GM23338 (cell line): ENCODE measurements around the gene AK9. TPM values are rescaled to one million over a fixed set of nuclear protein-coding genes. Genes with fewer than 3 reads are reported as not detected.

Source experiments
- ATAC-seq: fragments of 200-7000 bp; cut with Tn5 transposase; 3 replicates; pipeline ENCODE4 v1.9.1; 2020
- DNase-seq: peaks from one replicate; pipeline ENCODE4 v3.0.0-alpha.2; 2015; ENCODE audit warnings: low spot score
- H2AFZ ChIP-seq: fragments of 200-600 bp; sonication (generic); 2 replicates; pipeline ENCODE4 v1.8.0; 2016; ENCODE audit warnings: antibody characterized with exemption, mild to moderate bottlenecking, moderate library complexity
- H3F3A ChIP-seq: fragments of 200-600 bp; sonication (generic); replicated peaks from 2 replicates; pipeline ENCODE4 v1.8.0; 2017; ENCODE audit warnings: antibody characterized with exemption, mixed run types, low read depth
- H3K27ac ChIP-seq: fragments of 200-600 bp; sonication (generic); 2 replicates; pipeline ENCODE4 v1.6.1; 2016; ENCODE audit warnings: low read depth
- H3K27me3 ChIP-seq: fragments of 200-600 bp; sonication (generic); 2 replicates; pipeline ENCODE4 v1.8.0; 2016; ENCODE audit warnings: mild to moderate bottlenecking, mixed run types, moderate library complexity; ENCODE audit not compliant: insufficient read depth
- H3K36me3 ChIP-seq: fragments of 200-600 bp; sonication (generic); 2 replicates; pipeline ENCODE4 v1.8.0; 2016; ENCODE audit warnings: mild to moderate bottlenecking; ENCODE audit not compliant: insufficient read depth
- H3K4me1 ChIP-seq: fragments of 200-600 bp; sonication (generic); 2 replicates; pipeline ENCODE4 v1.8.0; 2016; ENCODE audit warnings: mild to moderate bottlenecking, moderate library complexity; ENCODE audit not compliant: insufficient read depth
- H3K4me2 ChIP-seq: fragments of 200-600 bp; sonication (generic); 2 replicates; pipeline ENCODE4 v1.7.1; 2017; ENCODE audit warnings: mixed run types
- H3K4me3 ChIP-seq: fragments of 200-600 bp; sonication (generic); 2 replicates; pipeline ENCODE4 v1.6.1; 2016; ENCODE audit warnings: mixed run types
- H3K79me2 ChIP-seq: fragments of 200-600 bp; sonication (generic); replicated peaks from 2 replicates; pipeline ENCODE4 v1.8.0; 2017; ENCODE audit warnings: mild to moderate bottlenecking; ENCODE audit not compliant: insufficient read depth
- H3K9me2 ChIP-seq: fragments of 200-600 bp; sonication (generic); 2 replicates; pipeline ENCODE4 v1.8.0; 2017; ENCODE audit not compliant: insufficient read depth
- H4K20me1 ChIP-seq: fragments of 200-600 bp; sonication (generic); replicated peaks from 2 replicates; pipeline ENCODE4 v1.8.0; 2017; ENCODE audit warnings: mild to moderate bottlenecking; ENCODE audit not compliant: insufficient read depth
- H3K27ac Mint-ChIP-seq: 2 replicates; pipeline ENCODE4 v1.8.0; 2020; ENCODE audit warnings: inconsistent platforms, mild to moderate bottlenecking, moderate library complexity, mixed read lengths
- H3K27me3 Mint-ChIP-seq: 3 replicates; pipeline ENCODE4 v1.8.0; 2022; ENCODE audit warnings: low read depth, mild to moderate bottlenecking, moderate library complexity, mixed read lengths, inconsistent platforms; ENCODE audit not compliant: insufficient read depth, poor library complexity
- H3K36me3 Mint-ChIP-seq: 3 replicates; pipeline ENCODE4 v1.8.0; 2021; ENCODE audit warnings: low read depth, mild to moderate bottlenecking, inconsistent platforms, moderate library complexity, mixed read lengths
- H3K4me1 Mint-ChIP-seq: 3 replicates; pipeline ENCODE4 v1.8.0; 2020; ENCODE audit warnings: mild to moderate bottlenecking, inconsistent platforms, mixed read lengths
- H3K4me3 Mint-ChIP-seq: 3 replicates; pipeline ENCODE4 v1.8.0; 2021; ENCODE audit warnings: moderate library complexity, mild to moderate bottlenecking, inconsistent platforms, mixed read lengths
- H3K9me3 Mint-ChIP-seq: 3 replicates; pipeline ENCODE4 v1.8.0; 2020; ENCODE audit warnings: moderate library complexity, mild to moderate bottlenecking, inconsistent platforms, mixed read lengths
- CTCF ChIP-seq, 2 experiments: fragments of 200-600 bp in 1 of 2; sonication (generic) in 1 of 2; conservative IDR thresholded peaks; 2 replicates each; pipeline versions ENCODE4 v1.5.1 to v1.6.1; 2016 to 2017; ENCODE audit warnings: antibody characterized with exemption in 2 of 2, low read depth in 2 of 2, mild to moderate bottlenecking in 2 of 2, moderate library complexity in 1 of 2
- ETS1 ChIP-seq: IDR thresholded peaks from 2 replicates; pipeline ENCODE4 v1.6.1; 2016; ENCODE audit warnings: antibody characterized with exemption
- EZH2 ChIP-seq: fragments of 200-600 bp; sonication (generic); IDR thresholded peaks from one replicate; pipeline ENCODE4 v1.8.0; 2017; ENCODE audit warnings: antibody characterized with exemption, mild to moderate bottlenecking, low read depth; ENCODE audit not compliant: unreplicated experiment
- EZH2phosphoT487 ChIP-seq: fragments of 200-600 bp; sonication (generic); IDR thresholded peaks from one replicate; pipeline ENCODE4 v1.8.1; 2018; ENCODE audit warnings: antibody characterized with exemption; ENCODE audit not compliant: unreplicated experiment
- JUNB ChIP-seq: IDR thresholded peaks from one replicate; pipeline ENCODE4 v1.6.1; 2016; ENCODE audit warnings: antibody characterized with exemption; ENCODE audit not compliant: unreplicated experiment
- NANOG ChIP-seq: IDR thresholded peaks from 2 replicates; pipeline ENCODE4 v1.6.1; 2016; ENCODE audit warnings: antibody characterized with exemption, borderline replicate concordance
- REST ChIP-seq: IDR thresholded peaks from one replicate; pipeline ENCODE4 v1.6.1; 2018; ENCODE audit warnings: antibody characterized with exemption; ENCODE audit not compliant: unreplicated experiment
- STAT1 ChIP-seq: IDR thresholded peaks from one replicate; pipeline ENCODE4 v1.6.1; 2016; ENCODE audit warnings: antibody characterized with exemption; ENCODE audit not compliant: unreplicated experiment
- ZNF331 ChIP-seq: fragments of 250-450 bp; sonication (Bioruptor Pico); IDR thresholded peaks from 2 replicates; pipeline ENCODE4 v1.5.0; 2020; ENCODE audit warnings: low read depth, mild to moderate bottlenecking, moderate library complexity
- polyA plus RNA-seq: library from polyadenylated mRNA; unstranded; fragments of >200 nt; fragmentation: Nextera tagmentation; extraction: Ambion mirVana; gene quantifications from 2 replicates; pipeline ENCODE4 v1.2.1, GENCODE V29; 2016
- total RNA-seq: library from RNA; depleted of rRNA; stranded (reverse); fragments of >200 nt; shearing (Covaris generic); gene quantifications from 2 replicates; pipeline ENCODE4 v1.2.3, GENCODE V29; 2014

AK9 gene
- total and polyA plus RNA-seq, 2 experiments from 2014 or later = 2.0 to 6.4 TPM

- H3K4me2 ChIP-seq = no peak overlapping the region
- peaks cover 22% of the 10 kb centered on the region for H3K27me3 Mint-ChIP-seq
- no peaks in the 10 kb centered on the region for H3K9me2 ChIP-seq
- H3K36me3 ChIP-seq = peaks cover 3% of the 10 kb centered on the region; the same call in 1 of the 2 replicates
- TF ChIP-seq CTCF (conservative IDR thresholded peaks at IDR 0.05; ENCODE audit: low read depth in 2 of 2) (peak; percentile 21 to 25; a peak in 1 of 4 replicates), REST (no peak), EZH2phosphoT487 (no peak), ETS1 (no peak), NANOG (no peak), STAT1 (no peak)
- no peaks in the 10 kb centered on the region for H3K79me2 ChIP-seq
- H3K4me3 ChIP-seq = no peak overlapping the region
- no peaks in the 10 kb centered on the region; the same call in 1 of the 2 replicates for H4K20me1 ChIP-seq
- H3F3A ChIP-seq = 0 out of 2 replicates have a peak, but pooled peaks cover 5% of the 10 kb centered on the region
- H3K4me1 Mint-ChIP-seq = peaks cover 17% of the 10 kb centered on the region; the same call in 2 of the 3 replicates
- H3K9me3 Mint-ChIP-seq = no peaks in the 10 kb centered on the region
- no peak overlapping the region for H3K4me3 Mint-ChIP-seq
- no peak overlapping the region for H3K27ac ChIP-seq
- H3K36me3 Mint-ChIP-seq = peaks cover 33% of the 10 kb centered on the region
- H3K4me1 ChIP-seq = peaks cover 8% of the 10 kb centered on the region; the same call in 1 of the 2 replicates
- no peaks in the 10 kb centered on the region for H3K27me3 ChIP-seq
- ATAC-seq (no peak), DNase-seq (no peak)
- H3K27ac Mint-ChIP-seq = no peak overlapping the region
- H2AFZ ChIP-seq = no peak overlapping the region
Measured at GRCh38 chr6:109445382-109445781, 245.6 kb downstream of the AK9 start.

GRCh38 chr6:109443425-109443950, 247.5 kb downstream of the AK9 start:
- no peaks in the 10 kb centered on the region for H3K9me3 Mint-ChIP-seq
- ATAC-seq = no peak
- Histone ChIP-seq H3K4me1 (peaks cover 8% of the 10 kb centered on the region; the same call in 1 of the 2 replicates), H3K27me3 (peaks cover 14% of the 10 kb centered on the region), H3K4me3 (no peak overlapping the region), H3F3A (peaks cover 5% of the 10 kb centered on the region; the same call in 1 of the 2 replicates), H4K20me1 (no peaks in the 10 kb centered on the region; the same call in 1 of the 2 replicates), H3K4me2 (no peak overlapping the region), H3K79me2 (no peaks in the 10 kb centered on the region), H3K27ac (no peak overlapping the region), H2AFZ (no peak overlapping the region), H3K9me2 (no peaks in the 10 kb centered on the region), H3K36me3 (peaks cover 3% of the 10 kb centered on the region; the same call in 1 of the 2 replicates)
- peaks cover 24% of the 10 kb centered on the region for H3K27me3 Mint-ChIP-seq
- DNase-seq = no peak
- peaks cover 12% of the 10 kb centered on the region; the same call in 2 of the 3 replicates for H3K4me1 Mint-ChIP-seq
- no peak overlapping the region for H3K27ac Mint-ChIP-seq
- H3K4me3 Mint-ChIP-seq = no peak overlapping the region
- H3K36me3 Mint-ChIP-seq = peaks cover 33% of the 10 kb centered on the region
- no peak for TF ChIP-seq CTCF (conservative IDR thresholded peaks at IDR 0.05; ENCODE audit: low read depth in 2 of 2)
- TF ChIP-seq ETS1 = no peak
- TF ChIP-seq EZH2 = no peak
- no peak for TF ChIP-seq STAT1
- no peak for TF ChIP-seq JUNB
- no peak for TF ChIP-seq ZNF331
- TF ChIP-seq NANOG = no peak
